ENCODE measurements around the gene SEPTIN14. TPM values are rescaled to one million over a fixed set of nuclear protein-coding genes. Genes with fewer than 3 reads are reported as not detected.

SEPTIN14 gene
- total and polyA plus RNA-seq, 2 of the 8 experiments (the other 6 are each of a cell fraction or from before 2014, with no cell fraction given), result not detected

DNA sequence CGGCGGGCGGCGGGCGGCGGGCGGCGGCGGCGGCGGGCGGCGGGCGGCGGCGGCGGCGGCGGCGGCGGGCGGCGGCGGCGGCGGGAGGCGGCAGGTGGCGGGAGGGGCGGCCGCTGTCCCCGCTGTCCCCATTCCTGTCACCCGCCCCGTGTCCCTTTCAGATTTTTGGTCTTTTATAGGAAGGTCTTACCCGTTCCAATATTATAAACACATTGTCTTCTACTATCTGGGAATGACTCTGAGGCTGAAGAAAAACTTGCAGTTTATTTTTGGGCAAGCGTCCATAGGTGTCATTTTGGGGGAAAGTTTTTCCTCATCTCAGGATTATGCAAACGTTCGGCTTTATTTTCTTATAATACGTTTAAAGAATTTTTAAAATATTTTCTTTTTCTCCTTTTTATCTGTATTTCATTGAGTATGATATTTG is 25.3 kb upstream of the SEPTIN14 start:
- no peaks in the 10 kb centered on the region for H3K9me3 ChIP-seq (ENCODE audit: insufficient read depth in 2 of 2, low read depth in 1 of 2, low read length in 1 of 2)
- H2AK5ac ChIP-seq (ENCODE audit: low read depth, low read length), result no peak overlapping the region
- H3K18ac ChIP-seq (ENCODE audit: extremely low read depth, low read length), result no peak overlapping the region
- POLR2A ChIA-PET (ENCODE audit: partially characterized antibody), result interaction anchor here (1.2 to 1.3 kb wide), 2 partner anchors 18 to 219 kb away, joined by 3 read pairs; partner anchors contain the start of gene CHCHD2
- H2AFZ ChIP-seq (ENCODE audit: low read length), result peak overlapping the region; percentile 94
- no peak overlapping the region for H2BK12ac ChIP-seq (ENCODE audit: low read depth, low read length)
- peaks cover 0 to 8% of the 10 kb centered on the region in 2 experiments; a peak in 1 of 4 replicates for H3K79me2 ChIP-seq (ENCODE audit: control insufficient read depth in 1 of 2, insufficient read depth in 2 of 2, low read length in 2 of 2)
- no peak overlapping the region for H3K23ac ChIP-seq (ENCODE audit: insufficient read length)
- no peak overlapping the region for H2BK5ac ChIP-seq (ENCODE audit: low read depth, low read length)
- H4K91ac ChIP-seq (replicated peaks; ENCODE audit: insufficient read length, low read length), result no peak overlapping the region
- peak overlapping the region; percentile 53 to 62 for H3K4me2 ChIP-seq (ENCODE audit: insufficient read depth in 1 of 2, low read depth in 2 of 2, low read length in 2 of 2)
- no peaks in the 10 kb centered on the region for H3K4me1 ChIP-seq (replicated peaks in 1 of 4; ENCODE audit: control insufficient read depth in 3 of 4, insufficient read depth in 4 of 4, low read length in 3 of 4)
- CTCF ChIA-PET (ENCODE audit: partially characterized antibody), result no interaction called here
- H4K8ac ChIP-seq (ENCODE audit: extremely low read depth, insufficient read depth, low read length), result no peak overlapping the region
- DNase-seq (ENCODE audit: low read depth in 1 of 2, low spot score in 2 of 2) (no peak), FAIRE-seq (no peak)
- no peaks in the 10 kb centered on the region for H3K36me3 ChIP-seq (ENCODE audit: control insufficient read depth in 2 of 4, insufficient read depth in 4 of 4, low read length in 3 of 4)
- H3K56ac ChIP-seq (replicated peaks; ENCODE audit: insufficient read length, low read depth, low read length), result peak overlapping the region; percentile 64
- H3K23me2 ChIP-seq (ENCODE audit: low read depth, low read length), result peaks cover 5% of the 10 kb centered on the region; the same call in 1 of the 2 replicates
- H3K4me3 ChIP-seq (ENCODE audit: extremely low read depth in 1 of 4, insufficient read depth in 2 of 4, low read depth in 3 of 4, low read length in 4 of 4), result peak overlapping the region; percentile 57 to 87 (median 60)
- H4K20me1 ChIP-seq (replicated peaks in 1 of 2; ENCODE audit: control insufficient read depth in 1 of 2, insufficient read depth in 2 of 2, low read length in 2 of 2), result no peaks in the 10 kb centered on the region
- H3K4ac ChIP-seq (replicated peaks; ENCODE audit: insufficient read length, low read depth, low read length), result no peak overlapping the region
- no peak overlapping the region for H3K14ac ChIP-seq (ENCODE audit: insufficient read length)
- H2BK120ac ChIP-seq (replicated peaks; ENCODE audit: low read depth, low read length), result no peak overlapping the region
- no peak overlapping the region for H4K5ac ChIP-seq (ENCODE audit: insufficient read length, low read depth, low read length)
- H2BK20ac ChIP-seq (ENCODE audit: low read length), result no peak overlapping the region
- peak overlapping the region; percentile 37 to 70 (median 48) for H3K9ac ChIP-seq (replicated peaks in 1 of 4; ENCODE audit: extremely low read depth in 1 of 4, low read depth in 3 of 4, low read length in 3 of 4)
- H3K27me3 ChIP-seq (replicated peaks in 1 of 4; ENCODE audit: control insufficient read depth in 3 of 4, extremely low read depth in 1 of 4, insufficient read depth in 3 of 4, low read length in 3 of 4), result no peaks in the 10 kb centered on the region; a peak in 1 of 7 replicates
- WGBS, 2 experiments (ENCODE audit: extremely low coverage in 1 of 2, insufficient coverage in 1 of 2, insufficient read length in 1 of 2, insufficient replicate concordance in 2 of 2, low coverage in 1 of 2, low lambda C conversion rate in 2 of 2, missing lambda C conversion rate in 1 of 2), result 1% methylated on average over 7 of the region's 38 CpGs; no CpG with 5 or more reads in 1 of the 2 experiments
- H3K79me1 ChIP-seq (ENCODE audit: low read depth, low read length), result no peaks in the 10 kb centered on the region
- no peak overlapping the region for H2BK15ac ChIP-seq (ENCODE audit: low read length)
- H3K27ac ChIP-seq (ENCODE audit: low read depth, low read length), result no peak overlapping the region; the same call in 1 of the 2 replicates
- TF ChIP-seq KDM5A (IDR thresholded peaks at IDR 0.05; ENCODE audit: low read length) (no peak), TCF12 (IDR thresholded peaks at IDR 0.05; ENCODE audit: low read depth, low read length) (no peak), RNF2 (IDR thresholded peaks at IDR 0.05; ENCODE audit: borderline replicate concordance, low read depth, low read length, missing control alignments, poor library complexity, severe bottlenecking) (no peak), CTCF (IDR thresholded peaks at IDR 0.05; ENCODE audit: control extremely low read depth in 1 of 3, insufficient read depth in 1 of 3, low read depth in 1 of 3, low read length in 3 of 3) (no peak), BACH1 (IDR thresholded peaks at IDR 0.05; ENCODE audit: low read length) (no peak), POLR2AphosphoS5 (IDR thresholded peaks at IDR 0.05; ENCODE audit: low read depth, low read length) (no peak), EZH2 (IDR thresholded peaks at IDR 0.05; ENCODE audit: low read depth, low read length, severe bottlenecking) (no peak), SIN3A (conservative IDR thresholded peaks at IDR 0.05 in 1 of 2, IDR thresholded peaks at IDR 0.05 in 1 of 2; ENCODE audit: low read depth in 1 of 2, low read length in 2 of 2) (no peak), POLR2A (IDR thresholded peaks at IDR 0.05; ENCODE audit: control extremely low read depth in 1 of 2, low read depth in 2 of 2, low read length in 2 of 2) (no peak), KDM4A (IDR thresholded peaks at IDR 0.05; ENCODE audit: low read depth, low read length, severe bottlenecking) (no peak), SIRT6 (IDR thresholded peaks at IDR 0.05; ENCODE audit: low read length) (no peak)
